RWPE1 (cell line): ENCODE measurements around the gene P2RX2.

Source experiments
- CTCF ChIA-PET: fragments of 350-600 bp; sonication (Branson Sonifier 250); formaldehyde crosslinking; extraction: SDS; loops from one replicate; lab custom pipeline; 2021; lab: Yijun Ruan, JAX
- POLR2A ChIA-PET: fragments of 400-600 bp; formaldehyde crosslinking; extraction: SDS; loops from one replicate; lab custom pipeline; 2020; ENCODE audit warnings: antibody characterized with exemption; ENCODE audit not compliant: low non-redundant PET; lab: Yijun Ruan, JAX
- DNase-seq: peaks from one replicate; pipeline ENCODE4 v3.0.0; 2012; ENCODE audit warnings: low spot score
- H3K27ac ChIP-seq: fragments of 450-650 bp; 2 replicates; pipeline ENCODE4 v1.5.1; 2017
- CTCF ChIP-seq: fragments of 450-650 bp; conservative IDR thresholded peaks from 2 replicates; pipeline ENCODE4 v1.5.1; 2017; ENCODE audit warnings: low read depth, mild to moderate bottlenecking

Gene P2RX2

DNA sequence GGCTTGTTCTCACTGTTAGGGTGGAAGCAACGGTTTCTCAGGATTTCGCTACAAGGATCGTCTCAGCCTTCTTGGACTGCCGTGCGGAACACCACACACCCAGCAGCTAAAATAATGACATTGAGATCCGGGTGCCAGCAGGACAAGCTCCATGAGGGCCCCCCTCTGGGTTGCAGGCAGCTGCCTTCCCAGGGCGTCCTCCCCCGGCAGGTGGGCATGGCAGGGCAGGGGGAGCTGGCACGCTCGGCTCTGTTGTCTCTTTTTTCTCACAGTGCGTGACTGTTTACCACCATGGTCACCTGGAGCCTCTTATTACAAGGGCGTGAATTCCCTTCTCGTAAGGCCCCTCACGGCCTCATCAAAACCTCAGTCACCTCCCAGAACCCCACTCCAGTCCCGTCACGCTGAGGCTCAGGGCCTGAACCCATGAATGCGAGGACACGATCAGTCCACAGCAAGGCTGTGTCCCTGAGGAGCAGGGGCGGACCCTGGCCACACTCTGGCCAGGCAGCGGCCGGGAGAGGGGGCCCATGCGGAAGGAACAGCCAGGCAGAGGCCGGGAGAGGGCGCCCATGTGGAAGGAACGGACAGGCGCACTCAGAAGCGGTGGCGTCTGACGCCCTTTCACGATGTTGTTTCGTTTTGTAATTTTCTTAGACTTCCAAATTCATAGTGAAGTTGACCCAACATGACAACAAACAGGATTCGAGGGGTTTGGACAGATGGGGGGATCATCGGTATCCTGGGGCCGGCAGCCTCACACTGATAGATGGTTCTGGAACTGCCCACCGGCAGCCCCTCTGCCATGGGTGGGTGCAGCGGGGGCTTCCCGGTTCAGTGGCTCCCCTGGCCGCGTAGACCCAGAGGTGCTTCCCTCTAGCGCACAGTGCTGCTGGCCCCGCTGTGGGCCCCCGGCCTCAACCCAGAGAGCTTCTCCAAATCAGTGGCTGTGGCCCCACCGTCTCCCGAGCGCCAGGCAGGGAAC lies 18.2 kb upstream of the P2RX2 start:
- POLR2A ChIA-PET, result no interaction called here
- CTCF ChIA-PET, result interaction anchor here (0.6 to 1.4 kb wide), 13 partner anchors 9 to 572 kb away, joined by 3 to 9 read pairs (median 3); no protein-coding TSS in a partner anchor
- DNase-seq, result peak; percentile 52
- peak; percentile 89 for TF ChIP-seq CTCF
- no peak overlapping the region for H3K27ac ChIP-seq

- H3K27ac ChIP-seq, result no peak overlapping the region
- CTCF ChIA-PET, result interaction anchor here (0.6 to 0.8 kb wide), 3 partner anchors 20 to 200 kb away, joined by 3 read pairs; no protein-coding TSS in a partner anchor
- POLR2A ChIA-PET, result no interaction called here
- no peak for TF ChIP-seq CTCF
- no peak for DNase-seq
These were observed 17.2 kb upstream of the P2RX2 start for GRCh38 chr12:132601171-132601883.

DNA sequence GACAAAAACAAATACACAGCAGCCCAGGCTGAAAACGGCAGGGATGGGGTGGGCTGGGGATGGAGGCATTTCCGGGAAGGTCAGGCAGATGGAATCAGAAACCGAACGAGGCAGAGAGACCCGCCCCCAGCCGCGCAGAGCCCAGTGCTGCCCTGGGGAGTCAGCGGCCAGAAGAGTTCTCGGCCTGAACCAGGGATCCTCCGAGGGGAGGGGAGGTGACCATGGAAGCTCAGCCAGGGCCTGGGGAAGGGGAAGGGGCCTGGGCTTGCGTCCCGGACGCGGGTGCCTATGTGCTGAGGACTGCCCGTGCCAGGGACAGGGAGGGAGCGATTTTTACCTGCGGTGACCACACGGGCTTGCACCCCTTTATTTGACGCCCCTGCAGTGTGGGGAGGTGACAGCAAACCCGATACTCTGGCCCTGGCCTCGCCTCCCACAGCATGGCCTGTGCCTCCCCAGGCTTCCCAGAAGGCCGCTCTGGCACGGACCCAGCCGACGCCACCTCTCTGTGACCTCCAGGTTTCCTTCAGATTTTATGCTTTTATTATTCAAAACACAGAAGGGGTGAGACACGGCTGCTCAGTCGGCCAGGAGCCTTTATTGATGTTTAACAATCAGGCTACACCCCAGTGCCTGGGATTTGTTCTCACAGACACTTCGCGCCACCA lies 15.9 kb upstream of the P2RX2 start:
- DNase-seq, result no peak
- no peak for TF ChIP-seq CTCF
- ChIA-PET CTCF (interaction anchor here (0.9 to 1.4 kb wide), 3 partner anchors 12 to 36 kb away, joined by 3 to 5 read pairs (median 3); no protein-coding TSS in a partner anchor), POLR2A (no interaction called here)
- no peak overlapping the region for H3K27ac ChIP-seq

DNA sequence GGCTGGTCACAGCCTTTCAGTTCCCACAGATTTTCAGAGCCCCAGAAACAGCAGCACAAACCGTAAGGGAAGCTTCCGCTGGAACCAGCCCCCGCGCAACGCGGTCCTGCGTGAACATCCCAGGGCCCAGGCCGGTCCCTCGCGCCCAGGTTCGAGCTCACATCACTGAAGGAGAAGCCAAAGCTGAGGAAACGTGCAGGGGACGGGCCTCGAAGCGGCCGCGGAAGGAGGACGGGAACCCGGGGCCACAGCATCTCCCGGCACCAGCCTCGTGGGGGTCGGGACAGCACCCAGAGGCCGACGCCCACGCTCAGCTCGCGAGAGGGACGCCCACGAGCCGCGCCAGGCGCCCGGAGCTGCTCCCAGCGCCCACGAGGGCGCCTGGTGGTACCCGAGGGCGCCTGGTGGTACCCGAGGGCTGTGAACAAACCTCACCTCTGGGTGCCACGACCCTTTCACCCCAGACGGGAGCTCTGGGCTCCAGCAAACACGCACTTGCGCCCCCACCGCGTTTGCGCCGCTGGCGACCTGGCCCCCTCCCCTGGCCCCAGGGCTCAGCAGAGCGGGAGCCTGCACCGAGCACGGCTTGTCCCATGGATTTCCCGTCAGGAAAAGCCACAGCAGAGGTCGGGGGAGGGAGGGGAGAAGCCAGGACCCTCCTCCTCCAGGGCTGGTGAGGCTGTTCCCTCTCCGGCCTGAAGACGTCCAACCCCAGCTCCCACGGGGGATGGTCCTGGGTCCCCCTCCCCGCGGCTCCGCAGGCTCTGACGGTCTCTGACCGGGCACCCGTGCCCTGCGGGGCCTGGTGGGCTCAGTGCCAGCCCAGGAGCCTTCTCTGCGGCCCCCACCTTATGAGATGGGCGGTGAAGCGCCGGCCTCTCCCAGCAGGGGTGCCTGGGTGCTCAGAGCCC lies 15.1 kb upstream of the P2RX2 start:
- ChIA-PET CTCF (interaction anchor here (1.0 to 1.4 kb wide), 2 partner anchors 18 to 35 kb away, joined by 3 to 5 read pairs; no protein-coding TSS in a partner anchor), POLR2A (no interaction called here)
- TF ChIP-seq CTCF, result no peak
- DNase-seq, result no peak
- H3K27ac ChIP-seq, result no peak overlapping the region

GRCh38 chr12:132604151-132604618 lies 14.4 kb upstream of the P2RX2 start:
- TF ChIP-seq CTCF, result no peak
- DNase-seq, result no peak
- H3K27ac ChIP-seq, result no peak overlapping the region
- ChIA-PET POLR2A (no interaction called here), CTCF (interaction anchor here (1.1 to 1.4 kb wide), 2 partner anchors 18 to 34 kb away, joined by 3 to 5 read pairs; no protein-coding TSS in a partner anchor)
